Kasumi-1 (cell line): ENCODE data around the gene CRAMP1.
"Not testable (repeated sequence)": the region's sequence is repeated elsewhere in the genome, so short reads cannot be mapped to it uniquely, and the experiment has no call there.

Experiments used
- DNase-seq, 2 experiments: peaks; one replicate each; lab custom pipeline; 2025; lab: John Stamatoyannopoulos, UW

Gene CRAMP1

GRCh38 chr16:1713331-1713730 lies 101.2 kb downstream of the CRAMP1 start:
- DNase-seq = no peak

- DNase-seq = no peak
Observed at GRCh38 chr16:1713933-1714332, 101.8 kb downstream of the CRAMP1 start.

GRCh38 chr16:1715220-1715619 lies 103.1 kb downstream of the CRAMP1 start:
- no peak for DNase-seq

GRCh38 chr16:1718236-1718635 lies 106.1 kb downstream of the CRAMP1 start:
- DNase-seq = not testable (repeated sequence)

- not testable (repeated sequence) for DNase-seq
Observed at GRCh38 chr16:1719559-1720229, 107.5 kb downstream of the CRAMP1 start.

- no peak for DNase-seq
Observed at GRCh38 chr16:1721372-1721771, 109.2 kb downstream of the CRAMP1 start.

- DNase-seq = peak in 1 of 2 experiments; percentile 15
Observed at GRCh38 chr16:1723450-1724147, 111.4 kb downstream of the CRAMP1 start.

GRCh38 chr16:1724491-1724890 lies 112.3 kb downstream of the CRAMP1 start:
- no peak for DNase-seq

- DNase-seq = no peak
Observed at GRCh38 chr16:1726661-1727502, 114.7 kb downstream of the CRAMP1 start.
